Hepatocyte (in vitro differentiated cells): ENCODE measurements around the gene SNX27. TPM values are rescaled to one million over a fixed set of nuclear protein-coding genes. Genes with fewer than 3 reads are reported as not detected.

Experiments
- DNase-seq: peaks from one replicate; pipeline ENCODE4 v3.0.0-alpha.2; 2016; ENCODE audit warnings: low spot score
- H2AFZ ChIP-seq: fragments of 200-600 bp; sonication (generic); 2 replicates; pipeline ENCODE4 v1.6.0; 2016; ENCODE audit warnings: antibody characterized with exemption, mild to moderate bottlenecking
- H3K27ac ChIP-seq: fragments of 200-600 bp; sonication (generic); 2 replicates; pipeline ENCODE4 v1.5.1; 2016; ENCODE audit warnings: mild to moderate bottlenecking
- H3K27me3 ChIP-seq: fragments of 200-600 bp; sonication (generic); 2 replicates; pipeline ENCODE4 v1.6.1; 2016
- H3K36me3 ChIP-seq: fragments of 200-600 bp; sonication (generic); replicated peaks from 2 replicates; pipeline ENCODE4 v1.5.1; 2016; ENCODE audit warnings: low read depth; ENCODE audit not compliant: insufficient read depth
- H3K4me1 ChIP-seq: fragments of 200-600 bp; sonication (generic); 2 replicates; pipeline ENCODE4 v1.5.1; 2016; ENCODE audit warnings: mild to moderate bottlenecking, moderate library complexity; ENCODE audit not compliant: insufficient read depth
- H3K4me2 ChIP-seq: fragments of 200-600 bp; sonication (generic); 2 replicates; pipeline ENCODE4 v1.6.0; 2016
- H3K4me3 ChIP-seq: fragments of 200-600 bp; sonication (generic); 2 replicates; pipeline ENCODE4 v1.5.1; 2016; ENCODE audit warnings: mild to moderate bottlenecking
- H3K79me2 ChIP-seq: fragments of 200-600 bp; sonication (generic); 2 replicates; pipeline ENCODE4 v1.6.0; 2017; ENCODE audit warnings: mild to moderate bottlenecking
- H3K9me2 ChIP-seq: fragments of 200-600 bp; sonication (generic); replicated peaks from 2 replicates; pipeline ENCODE4 v1.6.0; 2017; ENCODE audit warnings: mild to moderate bottlenecking; ENCODE audit not compliant: insufficient read depth
- H3K9me3 ChIP-seq: fragments of 200-600 bp; sonication (generic); 2 replicates; pipeline ENCODE4 v1.5.1; 2016; ENCODE audit warnings: low read depth, mild to moderate bottlenecking
- H4K20me1 ChIP-seq: fragments of 200-600 bp; sonication (generic); 2 replicates; pipeline ENCODE4 v1.6.0; 2016; ENCODE audit warnings: mild to moderate bottlenecking; ENCODE audit not compliant: insufficient read depth, poor library complexity, severe bottlenecking
- CTCF ChIP-seq: fragments of 200-600 bp; sonication (generic); IDR thresholded peaks from 2 replicates; pipeline ENCODE4 v1.5.1; 2016; ENCODE audit warnings: antibody characterized with exemption, mild to moderate bottlenecking; ENCODE audit not compliant: poor library complexity
- EZH2 ChIP-seq: fragments of 200-600 bp; sonication (generic); IDR thresholded peaks from 2 replicates; pipeline ENCODE4 v1.6.1; 2016; ENCODE audit warnings: antibody characterized with exemption, mild to moderate bottlenecking, borderline replicate concordance
- EZH2phosphoT487 ChIP-seq: fragments of 200-600 bp; sonication (generic); IDR thresholded peaks from one replicate; pipeline ENCODE4 v1.6.1; 2018; ENCODE audit warnings: antibody characterized with exemption, mild to moderate bottlenecking, low read depth, moderate library complexity; ENCODE audit not compliant: unreplicated experiment, severe bottlenecking
- WGBS: methylation state at CpG from one replicate; pipeline ENCODE4 v1.1.6; 2016; ENCODE audit warnings: low lambda C conversion rate; ENCODE audit errors: missing lambda C conversion rate; 5-methylcytosine and 5-hydroxymethylcytosine counted together
- polyA plus RNA-seq: library from polyadenylated mRNA; unstranded; fragments of >200 nt; fragmentation: Nextera tagmentation; extraction: Ambion mirVana; gene quantifications from 2 replicates; pipeline ENCODE4 v1.2.1, GENCODE V29; 2016
- total RNA-seq: library from RNA; depleted of rRNA; stranded (reverse); fragments of >200 nt; gene quantifications from 2 replicates; pipeline ENCODE4 v1.2.3, GENCODE V29; 2014

The SNX27 gene
- total and polyA plus RNA-seq, 2 experiments from 2014 or later = 24.0 to 38.7 TPM

- Histone ChIP-seq H3K4me2 (no peak overlapping the region), H3K9me2 (no peaks in the 10 kb centered on the region), H3K4me3 (no peak overlapping the region), H3K36me3 (no peaks in the 10 kb centered on the region), H3K27me3 (no peaks in the 10 kb centered on the region), H2AFZ (no peak overlapping the region), H3K4me1 (no peaks in the 10 kb centered on the region), H3K9me3 (no peaks in the 10 kb centered on the region), H3K27ac (no peak overlapping the region), H4K20me1 (no peaks in the 10 kb centered on the region), H3K79me2 (no peaks in the 10 kb centered on the region)
- 91% methylated on average over 2 of the region's 2 CpGs for WGBS
- TF ChIP-seq EZH2phosphoT487 (no peak), EZH2 (no peak), CTCF (no peak)
- DNase-seq = no peak
Observed at GRCh38 chr1:151686561-151686960, 74.7 kb downstream of the SNX27 start.

GRCh38 chr1:151689494-151689893, 77.6 kb downstream of the SNX27 start:
- H3K27me3 ChIP-seq = no peaks in the 10 kb centered on the region
- no peak for DNase-seq
- H2AFZ ChIP-seq = no peak overlapping the region
- no peak overlapping the region for H3K27ac ChIP-seq
- no peaks in the 10 kb centered on the region for H3K79me2 ChIP-seq
- H3K9me2 ChIP-seq = no peaks in the 10 kb centered on the region
- TF ChIP-seq CTCF = no peak
- no peak for TF ChIP-seq EZH2phosphoT487
- no peak for TF ChIP-seq EZH2
- H3K4me3 ChIP-seq = no peak overlapping the region
- no peaks in the 10 kb centered on the region for H3K9me3 ChIP-seq
- no peaks in the 10 kb centered on the region for H3K4me1 ChIP-seq
- H4K20me1 ChIP-seq = no peaks in the 10 kb centered on the region
- no peaks in the 10 kb centered on the region for H3K36me3 ChIP-seq
- WGBS = 83% methylated on average over 4 of the region's 4 CpGs
- H3K4me2 ChIP-seq = no peak overlapping the region

GRCh38 chr1:151692226-151692625, 80.4 kb downstream of the SNX27 start:
- Histone ChIP-seq H3K27me3 (no peaks in the 10 kb centered on the region), H3K9me2 (no peaks in the 10 kb centered on the region), H3K79me2 (no peaks in the 10 kb centered on the region), H3K36me3 (no peaks in the 10 kb centered on the region), H3K4me2 (no peak overlapping the region), H2AFZ (no peak overlapping the region), H3K4me1 (no peaks in the 10 kb centered on the region), H3K9me3 (no peaks in the 10 kb centered on the region), H4K20me1 (no peaks in the 10 kb centered on the region), H3K27ac (no peak overlapping the region), H3K4me3 (no peak overlapping the region)
- no peak for DNase-seq
- WGBS = 98% methylated on average over 3 of the region's 3 CpGs
- no peak for TF ChIP-seq CTCF
- no peak for TF ChIP-seq EZH2phosphoT487
- no peak for TF ChIP-seq EZH2
